Left lung (tissue), 10 donors: ENCODE results near the gene CBFB. TPM values are rescaled to one million over a fixed set of nuclear protein-coding genes. Genes with fewer than 3 reads are reported as not detected.
"Not testable (repeated sequence)": the region's sequence is repeated elsewhere in the genome, so short reads cannot be mapped to it uniquely, and the experiment has no call there.

ENCODE experiments used
- ATAC-seq: fragments of 200-7000 bp; cut with Tn5 transposase; one replicate; pipeline ENCODE4 v1.9.1; 2020; ENCODE audit warnings: moderate library complexity
- DNase-seq, 4 donors: peaks; one replicate each; pipeline ENCODE4 v3.0.0-alpha.2; 2013 to 2020
- H3K27ac ChIP-seq, 2 donors: fragments of 200-600 bp; sonication (generic) in 1 of 2; one replicate each; pipeline versions ENCODE4 v1.5.0 to v1.8.0; 2020 to 2021
- H3K27me3 ChIP-seq, 2 donors: fragments of 200-600 bp; sonication (generic) in 1 of 2; one replicate each; pipeline versions ENCODE4 v1.5.0 to v1.8.0; 2020 to 2021
- H3K36me3 ChIP-seq, 2 donors: fragments of 200-600 bp; sonication (generic) in 1 of 2; one replicate each; pipeline versions ENCODE4 v1.5.0 to v1.8.0; 2020 to 2021
- H3K4me1 ChIP-seq, 2 donors: fragments of 200-600 bp; one replicate each; pipeline ENCODE4 v1.8.0; 2021
- H3K4me3 ChIP-seq, 2 donors: fragments of 200-600 bp; sonication (generic) in 1 of 2; one replicate each; pipeline versions ENCODE4 v1.5.0 to v1.8.0; 2020 to 2021; ENCODE audit warnings: mild to moderate bottlenecking in 1 of 2
- H3K9me3 ChIP-seq, 2 donors: fragments of 200-600 bp; sonication (generic) in 1 of 2; one replicate each; pipeline versions ENCODE4 v1.5.0 to v1.8.0; 2020 to 2021
- intact Hi-C, 2 donors: fragments of 100-400 bp; cut with DNase I; formaldehyde crosslinking; loops; one replicate each; pipeline versions ENCODE4 v1.11.2 to v1.14.2; 2022
- polyA plus RNA-seq, 6 donors: library from polyadenylated mRNA; unstranded; fragments of 120-200 nt; gene quantifications; one replicate each; pipeline ENCODE4 v1.2.1, GENCODE V29; 2013; ENCODE audit not compliant: insufficient read length in 6 of 6
- total RNA-seq, 2 donors: library from RNA; stranded (reverse); fragmentation: NEBNext Ultra II Directional; extraction: Animal tissue kit (Norgen Biotek cat#: 25700); gene quantifications; one replicate each; pipeline ENCODE4 v1.2.1, GENCODE V29; 2021
- TF ChIP-seq, protein P1 (sequence below), 2 donors: fragments of 200-600 bp; sonication (generic) in 1 of 2; IDR thresholded peaks; one replicate each; pipeline versions ENCODE4 v1.5.0 to v1.8.0; 2021; ENCODE audit warnings: antibody characterized with exemption in 2 of 2
- donor health status: DM: no; HTN: yes; CAD: no.
- donor health status: DM: no; HTN: no; CAD: no.

Gene CBFB
- total and polyA plus RNA-seq, 8 donors, result 46.8 to 69.9 (median 61.4) TPM

- ATAC-seq (no peak), DNase-seq (no peak)
- Histone ChIP-seq H3K36me3 (peaks cover 0 to 23% of the 10 kb centered on the region in 2 donors), H3K4me3 (no peak overlapping the region), H3K27ac (no peak overlapping the region), H3K4me1 (peaks cover 7 to 24% of the 10 kb centered on the region in 2 donors), H3K9me3 (no peaks in the 10 kb centered on the region), H3K27me3 (no peaks in the 10 kb centered on the region)
- intact Hi-C loops, result no loop called here
- TF ChIP-seq, protein P1, sequence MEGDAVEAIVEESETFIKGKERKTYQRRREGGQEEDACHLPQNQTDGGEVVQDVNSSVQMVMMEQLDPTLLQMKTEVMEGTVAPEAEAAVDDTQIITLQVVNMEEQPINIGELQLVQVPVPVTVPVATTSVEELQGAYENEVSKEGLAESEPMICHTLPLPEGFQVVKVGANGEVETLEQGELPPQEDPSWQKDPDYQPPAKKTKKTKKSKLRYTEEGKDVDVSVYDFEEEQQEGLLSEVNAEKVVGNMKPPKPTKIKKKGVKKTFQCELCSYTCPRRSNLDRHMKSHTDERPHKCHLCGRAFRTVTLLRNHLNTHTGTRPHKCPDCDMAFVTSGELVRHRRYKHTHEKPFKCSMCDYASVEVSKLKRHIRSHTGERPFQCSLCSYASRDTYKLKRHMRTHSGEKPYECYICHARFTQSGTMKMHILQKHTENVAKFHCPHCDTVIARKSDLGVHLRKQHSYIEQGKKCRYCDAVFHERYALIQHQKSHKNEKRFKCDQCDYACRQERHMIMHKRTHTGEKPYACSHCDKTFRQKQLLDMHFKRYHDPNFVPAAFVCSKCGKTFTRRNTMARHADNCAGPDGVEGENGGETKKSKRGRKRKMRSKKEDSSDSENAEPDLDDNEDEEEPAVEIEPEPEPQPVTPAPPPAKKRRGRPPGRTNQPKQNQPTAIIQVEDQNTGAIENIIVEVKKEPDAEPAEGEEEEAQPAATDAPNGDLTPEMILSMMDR (IDR thresholded peaks at IDR 0.05), result no peak
These were observed 10.5 kb downstream of the CBFB start for GRCh38 chr16:67039260-67040020.

- intact Hi-C loops, result no loop called here
- Histone ChIP-seq H3K36me3 (peaks cover 0 to 20% of the 10 kb centered on the region in 2 donors), H3K27me3 (no peaks in the 10 kb centered on the region), H3K4me1 (peaks cover 6 to 16% of the 10 kb centered on the region in 2 donors), H3K4me3 (no peak overlapping the region), H3K9me3 (no peaks in the 10 kb centered on the region), H3K27ac (no peak overlapping the region)
- TF ChIP-seq, protein P1 (IDR thresholded peaks at IDR 0.05), result no peak
- ATAC-seq (no peak), DNase-seq (no peak)
These were observed 11.2 kb downstream of the CBFB start for GRCh38 chr16:67040166-67040565.

DNA sequence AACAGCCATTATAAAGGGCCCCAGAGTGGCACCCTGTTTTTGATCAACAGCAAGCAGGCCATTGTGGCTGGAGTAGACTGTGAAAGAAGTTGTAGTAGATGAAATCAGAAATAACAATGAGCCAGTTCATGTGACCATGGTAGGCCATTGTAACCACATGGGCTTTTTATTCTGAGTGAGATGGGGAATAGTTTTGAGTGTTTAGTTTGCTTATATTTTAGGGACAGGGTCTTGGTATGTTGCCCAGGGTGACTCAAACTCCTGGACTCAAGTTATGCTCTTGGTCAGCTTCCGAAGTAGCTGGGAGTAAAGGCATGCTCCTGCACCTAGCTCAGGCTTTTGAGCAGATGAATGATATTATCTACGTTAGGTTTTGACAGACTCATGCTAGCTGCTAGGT, 12.0 kb downstream of the CBFB start:
- DNase-seq, result no peak
- peaks cover 0 to 19% of the 10 kb centered on the region in 2 donors for H3K36me3 ChIP-seq
- H3K27me3 ChIP-seq, result no peaks in the 10 kb centered on the region
- TF ChIP-seq, protein P1 (IDR thresholded peaks at IDR 0.05), result no peak
- peaks cover 5 to 10% of the 10 kb centered on the region in 2 donors for H3K4me1 ChIP-seq
- intact Hi-C loops, result no loop called here
- no peaks in the 10 kb centered on the region for H3K9me3 ChIP-seq
- ATAC-seq, result no peak
- no peak overlapping the region for H3K4me3 ChIP-seq
- no peak overlapping the region for H3K27ac ChIP-seq

GRCh38 chr16:67041520-67041919, 12.6 kb downstream of the CBFB start:
- H3K36me3 ChIP-seq, result peaks cover 0 to 19% of the 10 kb centered on the region in 2 donors
- H3K27ac ChIP-seq, H3K4me3 ChIP-seq, H3K4me1 ChIP-seq, H3K27me3 ChIP-seq, H3K9me3 ChIP-seq, intact Hi-C loops, DNase-seq, ATAC-seq: not testable (repeated sequence)

DNA sequence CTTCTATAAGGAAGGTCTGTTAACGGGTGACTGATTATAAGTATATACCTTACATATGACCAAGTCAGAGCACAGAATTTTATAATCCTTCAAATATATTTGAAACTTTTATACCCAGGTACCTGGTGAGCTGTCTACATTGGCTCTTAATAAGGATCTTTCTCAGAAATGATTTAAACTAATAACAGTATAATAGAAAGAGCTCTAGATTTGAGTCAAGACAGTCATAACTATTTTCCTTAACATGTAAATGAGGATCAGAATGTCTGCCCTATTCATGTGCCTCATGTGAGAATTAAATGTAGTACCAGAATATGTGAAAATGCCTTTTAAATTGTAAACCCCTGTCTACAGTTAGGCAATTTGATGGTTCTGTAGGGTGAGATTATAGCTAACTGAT, 14.5 kb downstream of the CBFB start:
- DNase-seq (no peak), ATAC-seq (no peak)
- TF ChIP-seq, protein P1 (IDR thresholded peaks at IDR 0.05), result no peak
- intact Hi-C loops, result no loop called here
- Histone ChIP-seq H3K9me3 (no peaks in the 10 kb centered on the region), H3K27ac (no peak overlapping the region), H3K4me3 (no peak overlapping the region), H3K27me3 (no peaks in the 10 kb centered on the region), H3K36me3 (peaks cover 0 to 13% of the 10 kb centered on the region in 2 donors), H3K4me1 (no peaks in the 10 kb centered on the region)
